Gastrocnemius medialis (tissue), 4 donors: ENCODE results near the gene GAA. TPM values are rescaled to one million over a fixed set of nuclear protein-coding genes. Genes with fewer than 3 reads are reported as not detected.

ENCODE experiments used
- ATAC-seq, 2 donors: fragments of 150-250 bp; one replicate each; pipeline ENCODE4 v1.9.1; 2016
- DNase-seq, 2 donors: peaks; one replicate each; pipeline ENCODE4 v3.0.0-alpha.2; 2019
- H3K27ac ChIP-seq, 4 donors: fragments of 200-600 bp; sonication (generic); 1 replicate in 1 of 4; 2 replicates in 3 of 4; pipeline ENCODE4 v1.5.1; 2016 to 2018; ENCODE audit warnings: mild to moderate bottlenecking in 2 of 4, moderate library complexity in 1 of 4
- H3K27me3 ChIP-seq, 3 donors: fragments of 200-600 bp; sonication (generic) in 2 of 3; 1 replicate in 1 of 3; 2 replicates in 2 of 3; pipeline versions ENCODE4 v1.5.1 to v1.6.0; 2016 to 2019; ENCODE audit warnings: mild to moderate bottlenecking in 1 of 3, moderate library complexity in 1 of 3
- H3K36me3 ChIP-seq, 2 donors: fragments of 200-600 bp; sonication (generic) in 1 of 2; one replicate each; pipeline ENCODE4 v1.5.1; 2017 to 2018
- H3K4me1 ChIP-seq, 2 donors: fragments of 200-600 bp; sonication (generic) in 1 of 2; one replicate each; pipeline ENCODE4 v1.5.1; 2016 to 2017; ENCODE audit warnings: mild to moderate bottlenecking in 2 of 2
- H3K4me3 ChIP-seq, 4 donors: fragments of 200-600 bp; sonication (generic) in 3 of 4; 1 replicate in 1 of 4; 2 replicates in 3 of 4; pipeline ENCODE4 v1.5.1; 2016 to 2019; ENCODE audit warnings: mild to moderate bottlenecking in 2 of 4
- H3K9me3 ChIP-seq, 3 donors: fragments of 200-600 bp; sonication (generic) in 2 of 3; 1 replicate in 1 of 3; 2 replicates in 2 of 3; pipeline ENCODE4 v1.5.1; 2016 to 2019
- POLR2A ChIP-seq, 2 donors: fragments of 450-650 bp; IDR thresholded peaks; one replicate each; pipeline ENCODE4 v1.6.1; 2017; ENCODE audit warnings: antibody characterized with exemption in 2 of 2, mild to moderate bottlenecking in 2 of 2, moderate library complexity in 2 of 2
- in situ Hi-C, 4 donors: fragments of 200-750 bp; cut with MboI; loops; one replicate each; pipeline versions ENCODE4 v1.15.0 to v1.8.0; 2017; ENCODE audit warnings: low sequenced_read_pairs in 4 of 4
- intact Hi-C: fragments of 100-400 bp; cut with DNase I; formaldehyde crosslinking; loops from one replicate; pipeline ENCODE4 v1.15.1; 2023; ENCODE audit warnings: low total_unique reads
- total RNA-seq, 4 donors: library from RNA; depleted of rRNA; stranded (reverse); fragments of >200 nt; gene quantifications; one replicate each; pipeline versions ENCODE4 v1.1.0 to v1.2.3, GENCODE V29; 2016
- TF ChIP-seq, protein P1 (sequence below), 5 experiments: fragments of 450-650 bp in 3 of 5; fragments of 200-600 bp in 2 of 5; sonication (generic) in 2 of 5; IDR thresholded peaks in 4 of 5; conservative IDR thresholded peaks in 1 of 5; 1 replicate in 4 of 5; 2 replicates in 1 of 5; pipeline ENCODE4 v1.5.1; 2016 to 2019; ENCODE audit warnings: antibody characterized with exemption in 5 of 5, mild to moderate bottlenecking in 3 of 5, moderate library complexity in 3 of 5

Gene GAA
- total RNA-seq, 4 donors from 2014 or later: 39.2 to 72.3 (median 70.1) TPM

DNA sequence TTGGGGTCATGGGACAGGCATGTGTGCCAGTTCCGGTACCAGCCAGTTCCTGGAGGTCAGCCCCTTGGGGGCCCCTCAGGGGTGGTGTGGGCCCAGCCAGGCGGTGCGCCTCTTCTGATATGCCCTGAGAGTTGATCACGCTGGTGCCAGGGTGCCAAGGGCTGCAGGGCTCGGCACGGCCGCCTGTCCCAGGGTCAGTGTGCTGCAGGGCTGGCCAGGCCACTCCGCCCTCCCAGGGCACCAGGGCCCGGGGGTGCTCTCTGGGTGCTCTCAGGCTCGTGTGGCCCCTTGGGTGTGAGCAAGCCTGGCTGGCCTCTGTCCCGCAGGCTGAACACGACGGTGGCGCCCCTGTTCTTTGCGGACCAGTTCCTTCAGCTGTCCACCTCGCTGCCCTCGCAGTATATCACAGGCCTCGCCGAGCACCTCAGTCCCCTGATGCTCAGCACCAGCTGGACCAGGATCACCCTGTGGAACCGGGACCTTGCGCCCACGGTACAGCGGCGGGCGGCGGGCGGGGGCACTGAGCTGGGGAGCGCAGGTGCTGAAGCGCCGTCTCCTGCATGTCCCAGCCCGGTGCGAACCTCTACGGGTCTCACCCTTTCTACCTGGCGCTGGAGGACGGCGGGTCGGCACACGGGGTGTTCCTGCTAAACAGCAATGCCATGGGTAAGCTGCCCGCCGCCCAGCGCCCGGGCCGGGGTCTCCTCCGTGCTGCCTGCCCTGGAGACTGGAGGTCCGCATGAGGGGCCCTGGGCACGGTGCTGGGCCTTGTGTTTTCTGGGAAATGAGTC lies 6.0 kb downstream of the GAA start:
- in situ Hi-C loops (no loop called here), intact Hi-C loops (no loop called here)
- TF ChIP-seq, protein P1, sequence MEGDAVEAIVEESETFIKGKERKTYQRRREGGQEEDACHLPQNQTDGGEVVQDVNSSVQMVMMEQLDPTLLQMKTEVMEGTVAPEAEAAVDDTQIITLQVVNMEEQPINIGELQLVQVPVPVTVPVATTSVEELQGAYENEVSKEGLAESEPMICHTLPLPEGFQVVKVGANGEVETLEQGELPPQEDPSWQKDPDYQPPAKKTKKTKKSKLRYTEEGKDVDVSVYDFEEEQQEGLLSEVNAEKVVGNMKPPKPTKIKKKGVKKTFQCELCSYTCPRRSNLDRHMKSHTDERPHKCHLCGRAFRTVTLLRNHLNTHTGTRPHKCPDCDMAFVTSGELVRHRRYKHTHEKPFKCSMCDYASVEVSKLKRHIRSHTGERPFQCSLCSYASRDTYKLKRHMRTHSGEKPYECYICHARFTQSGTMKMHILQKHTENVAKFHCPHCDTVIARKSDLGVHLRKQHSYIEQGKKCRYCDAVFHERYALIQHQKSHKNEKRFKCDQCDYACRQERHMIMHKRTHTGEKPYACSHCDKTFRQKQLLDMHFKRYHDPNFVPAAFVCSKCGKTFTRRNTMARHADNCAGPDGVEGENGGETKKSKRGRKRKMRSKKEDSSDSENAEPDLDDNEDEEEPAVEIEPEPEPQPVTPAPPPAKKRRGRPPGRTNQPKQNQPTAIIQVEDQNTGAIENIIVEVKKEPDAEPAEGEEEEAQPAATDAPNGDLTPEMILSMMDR (IDR thresholded peaks at IDR 0.05 in 4 of 5, conservative IDR thresholded peaks at IDR 0.05 in 1 of 5): no peak
- no peak for TF ChIP-seq POLR2A (IDR thresholded peaks at IDR 0.05)
- H3K4me1 ChIP-seq: peaks cover 4 to 6% of the 10 kb centered on the region in 2 donors
- no peaks in the 10 kb centered on the region for H3K27me3 ChIP-seq
- peaks cover 0 to 5% of the 10 kb centered on the region in 2 donors for H3K36me3 ChIP-seq
- H3K4me3 ChIP-seq: no peak overlapping the region
- H3K27ac ChIP-seq: no peak overlapping the region
- H3K9me3 ChIP-seq: no peaks in the 10 kb centered on the region
- DNase-seq: no peak
- no peak for ATAC-seq

DNA sequence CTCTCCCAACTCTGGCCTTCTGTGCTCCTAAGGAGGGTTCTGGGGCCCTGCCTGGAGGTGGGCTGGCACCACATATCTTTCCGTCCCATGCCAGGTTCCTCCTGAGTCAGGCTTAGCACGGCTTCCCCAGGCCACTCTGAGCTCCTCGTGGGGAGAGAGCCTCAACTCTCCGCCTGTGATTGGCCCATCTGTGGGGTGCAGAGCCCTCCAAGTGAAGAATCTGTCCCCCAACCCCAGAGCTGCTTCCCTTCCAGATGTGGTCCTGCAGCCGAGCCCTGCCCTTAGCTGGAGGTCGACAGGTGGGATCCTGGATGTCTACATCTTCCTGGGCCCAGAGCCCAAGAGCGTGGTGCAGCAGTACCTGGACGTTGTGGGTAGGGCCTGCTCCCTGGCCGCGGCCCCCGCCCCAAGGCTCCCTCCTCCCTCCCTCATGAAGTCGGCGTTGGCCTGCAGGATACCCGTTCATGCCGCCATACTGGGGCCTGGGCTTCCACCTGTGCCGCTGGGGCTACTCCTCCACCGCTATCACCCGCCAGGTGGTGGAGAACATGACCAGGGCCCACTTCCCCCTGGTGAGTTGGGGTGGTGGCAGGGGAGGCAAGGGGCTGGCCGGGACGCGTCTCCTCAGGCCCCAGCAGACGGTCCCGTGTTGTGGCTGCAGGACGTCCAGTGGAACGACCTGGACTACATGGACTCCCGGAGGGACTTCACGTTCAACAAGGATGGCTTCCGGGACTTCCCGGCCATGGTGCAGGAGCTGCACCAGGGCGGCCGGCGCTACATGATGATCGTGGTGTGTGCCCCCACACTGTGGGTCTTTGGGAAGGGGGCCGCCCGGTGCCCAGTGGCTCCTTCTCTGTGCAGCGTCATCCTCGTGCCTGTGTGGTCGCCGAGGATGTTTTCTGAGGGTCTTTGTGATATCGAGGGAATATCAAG lies 6.9 kb downstream of the GAA start:
- Histone ChIP-seq H3K27me3 (no peaks in the 10 kb centered on the region), H3K9me3 (no peaks in the 10 kb centered on the region), H3K36me3 (peaks cover 0 to 5% of the 10 kb centered on the region in 2 donors), H3K27ac (no peak overlapping the region), H3K4me1 (no peaks in the 10 kb centered on the region), H3K4me3 (no peak overlapping the region)
- in situ Hi-C loops (no loop called here), intact Hi-C loops (no loop called here)
- TF ChIP-seq POLR2A (IDR thresholded peaks at IDR 0.05): no peak
- TF ChIP-seq, protein P1 (IDR thresholded peaks at IDR 0.05 in 4 of 5, conservative IDR thresholded peaks at IDR 0.05 in 1 of 5): no peak
- DNase-seq (no peak), ATAC-seq (no peak)

DNA sequence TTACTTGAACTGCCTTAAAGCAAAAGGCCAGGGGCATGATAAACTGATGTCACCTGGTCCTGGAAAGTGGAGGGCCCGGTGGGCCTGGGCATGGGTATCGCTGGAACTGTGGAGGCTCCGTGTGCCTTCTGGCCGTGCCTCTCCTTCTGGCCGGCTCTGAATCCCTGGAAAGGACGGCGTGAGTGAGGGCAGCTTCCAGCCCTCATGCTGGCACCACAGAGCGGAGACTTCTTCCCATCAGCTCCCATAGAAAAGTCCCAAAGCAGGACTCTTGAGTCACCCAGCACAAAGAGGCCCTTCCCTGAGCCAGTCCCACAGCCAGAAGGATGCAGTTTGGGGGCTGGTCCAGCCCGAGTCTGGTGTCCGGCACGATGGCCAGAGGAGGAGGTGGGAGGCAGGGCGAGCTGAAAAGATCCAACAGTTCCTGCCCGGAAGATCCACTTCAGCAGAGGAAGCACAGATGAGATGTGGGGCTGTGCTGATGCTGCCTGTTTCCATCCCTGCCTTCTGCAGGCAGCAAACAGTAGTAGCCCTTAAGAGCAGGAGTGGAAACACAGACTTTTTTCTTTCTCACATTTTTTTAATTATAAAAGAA lies 7.8 kb downstream of the GAA start:
- H3K4me3 ChIP-seq: no peak overlapping the region

DNA sequence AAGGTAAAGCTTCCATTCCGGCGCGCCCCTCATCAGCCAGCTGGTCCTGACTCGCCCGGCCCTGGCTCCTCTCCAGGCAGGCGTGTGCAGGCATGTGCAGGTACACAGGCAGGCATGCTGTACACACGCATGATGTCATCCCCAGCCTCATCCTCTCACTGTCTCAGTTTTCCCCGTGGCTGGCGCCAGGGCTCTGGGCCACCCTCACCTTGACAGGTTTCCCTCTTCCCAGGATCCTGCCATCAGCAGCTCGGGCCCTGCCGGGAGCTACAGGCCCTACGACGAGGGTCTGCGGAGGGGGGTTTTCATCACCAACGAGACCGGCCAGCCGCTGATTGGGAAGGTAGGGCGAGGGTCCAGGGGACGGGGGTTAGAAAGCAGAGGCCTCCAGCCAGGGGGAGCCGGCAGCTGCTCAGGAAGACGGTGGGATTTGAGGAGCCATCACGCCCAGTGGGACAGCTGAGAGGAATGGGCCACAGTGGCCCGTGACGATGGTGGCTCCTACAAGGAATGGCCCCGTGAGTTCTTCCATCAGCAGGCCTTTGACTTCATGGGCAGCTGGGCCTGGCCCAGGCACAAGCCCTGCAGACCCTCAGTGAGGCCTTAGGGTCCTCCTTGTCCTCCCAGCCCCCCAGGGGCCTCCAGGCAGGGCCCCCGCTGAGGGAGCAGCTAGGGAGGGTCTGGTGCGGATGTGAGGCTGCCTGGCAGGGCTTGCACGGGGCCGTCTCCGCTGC lies 8.5 kb downstream of the GAA start:
- H3K4me1 ChIP-seq: no peaks in the 10 kb centered on the region
- no peak for TF ChIP-seq POLR2A (IDR thresholded peaks at IDR 0.05)
- TF ChIP-seq, protein P1 (IDR thresholded peaks at IDR 0.05 in 4 of 5, conservative IDR thresholded peaks at IDR 0.05 in 1 of 5): no peak
- H3K27me3 ChIP-seq: no peaks in the 10 kb centered on the region
- H3K4me3 ChIP-seq: no peak overlapping the region
- in situ Hi-C loops: no loop called here
- intact Hi-C loops: no loop called here
- peaks cover 0 to 5% of the 10 kb centered on the region in 2 donors for H3K36me3 ChIP-seq
- DNase-seq (no peak), ATAC-seq (no peak)
- no peaks in the 10 kb centered on the region for H3K9me3 ChIP-seq
- H3K27ac ChIP-seq: no peak overlapping the region

More for the DNA sequence above, 7.8 kb downstream of the GAA start:
- H3K9me3 ChIP-seq: no peaks in the 10 kb centered on the region
- in situ Hi-C loops: no loop called here
- no peaks in the 10 kb centered on the region for H3K27me3 ChIP-seq
- H3K27ac ChIP-seq: no peak overlapping the region
- ATAC-seq (no peak), DNase-seq (no peak)
- intact Hi-C loops: no loop called here
- peaks cover 0 to 5% of the 10 kb centered on the region in 2 donors for H3K36me3 ChIP-seq
- H3K4me1 ChIP-seq: no peaks in the 10 kb centered on the region
- TF ChIP-seq, protein P1 (IDR thresholded peaks at IDR 0.05 in 4 of 5, conservative IDR thresholded peaks at IDR 0.05 in 1 of 5): no peak
- TF ChIP-seq POLR2A (IDR thresholded peaks at IDR 0.05): no peak
